SU-DHL-6 (cell line): ENCODE results near the gene BHLHE41.

ENCODE experiments used
- EZH2phosphoT487 ChIP-seq: fragments of 200-600 bp; sonication (generic), shearing (Covaris generic); conservative IDR thresholded peaks from 2 replicates; pipeline ENCODE4 v1.6.1; 2018; ENCODE audit warnings: mild to moderate bottlenecking, antibody characterized with exemption, low read length, moderate library complexity, mixed read lengths
- TF ChIP-seq, protein P1 (sequence below): fragments of 200-600 bp; sonication (generic); IDR thresholded peaks from one replicate; pipeline ENCODE4 v1.5.1; 2017; ENCODE audit warnings: antibody characterized with exemption, mild to moderate bottlenecking, low read length, moderate library complexity; ENCODE audit not compliant: insufficient read depth, poor library complexity, severe bottlenecking

DNA sequence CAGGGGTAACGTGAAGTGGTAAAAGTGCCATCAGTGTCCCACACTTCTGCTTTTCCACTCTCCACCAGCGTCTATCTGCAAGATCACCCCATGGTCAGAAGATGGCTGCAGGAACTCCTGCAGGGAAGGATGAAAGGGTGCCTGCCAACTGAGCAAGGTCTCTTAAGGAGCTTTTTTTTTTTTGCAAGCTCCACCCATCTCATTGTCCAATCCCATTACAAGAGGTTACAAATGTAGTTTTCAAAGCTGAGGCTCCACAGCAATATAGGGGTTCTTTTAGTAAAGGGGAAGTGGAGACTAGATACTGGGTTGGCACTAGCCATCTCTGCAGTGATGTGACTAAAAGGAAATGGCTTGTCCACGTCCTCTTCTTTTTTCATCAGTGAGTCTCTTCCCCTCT, 5.9 kb upstream of the BHLHE41 start:
- TF ChIP-seq, protein P1, sequence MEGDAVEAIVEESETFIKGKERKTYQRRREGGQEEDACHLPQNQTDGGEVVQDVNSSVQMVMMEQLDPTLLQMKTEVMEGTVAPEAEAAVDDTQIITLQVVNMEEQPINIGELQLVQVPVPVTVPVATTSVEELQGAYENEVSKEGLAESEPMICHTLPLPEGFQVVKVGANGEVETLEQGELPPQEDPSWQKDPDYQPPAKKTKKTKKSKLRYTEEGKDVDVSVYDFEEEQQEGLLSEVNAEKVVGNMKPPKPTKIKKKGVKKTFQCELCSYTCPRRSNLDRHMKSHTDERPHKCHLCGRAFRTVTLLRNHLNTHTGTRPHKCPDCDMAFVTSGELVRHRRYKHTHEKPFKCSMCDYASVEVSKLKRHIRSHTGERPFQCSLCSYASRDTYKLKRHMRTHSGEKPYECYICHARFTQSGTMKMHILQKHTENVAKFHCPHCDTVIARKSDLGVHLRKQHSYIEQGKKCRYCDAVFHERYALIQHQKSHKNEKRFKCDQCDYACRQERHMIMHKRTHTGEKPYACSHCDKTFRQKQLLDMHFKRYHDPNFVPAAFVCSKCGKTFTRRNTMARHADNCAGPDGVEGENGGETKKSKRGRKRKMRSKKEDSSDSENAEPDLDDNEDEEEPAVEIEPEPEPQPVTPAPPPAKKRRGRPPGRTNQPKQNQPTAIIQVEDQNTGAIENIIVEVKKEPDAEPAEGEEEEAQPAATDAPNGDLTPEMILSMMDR, result no peak
- TF ChIP-seq EZH2phosphoT487, result no peak
